Gastroesophageal sphincter (tissue), 3 donors: Measurements from ENCODE around the gene HSD17B14.

Experiments
- CTCF ChIP-seq, 4 experiments: fragments of 200-600 bp in 2 of 4; fragments of 450-650 bp in 2 of 4; sonication (generic) in 1 of 4; IDR thresholded peaks; one replicate each; pipeline ENCODE4 v1.5.1; 2017 to 2019; ENCODE audit warnings: antibody characterized with exemption in 4 of 4, mild to moderate bottlenecking in 2 of 4, moderate library complexity in 2 of 4
- EP300 ChIP-seq: sonication (generic); formaldehyde crosslinking; IDR thresholded peaks from one replicate; pipeline ENCODE4 v1.6.1; 2017; ENCODE audit warnings: antibody characterized with exemption, mild to moderate bottlenecking
- POLR2A ChIP-seq, 2 donors: fragments of 450-650 bp; IDR thresholded peaks; one replicate each; pipeline ENCODE4 v1.6.1; 2017; ENCODE audit warnings: antibody characterized with exemption in 2 of 2, mild to moderate bottlenecking in 2 of 2, moderate library complexity in 1 of 2
- POLR2AphosphoS5 ChIP-seq: sonication (generic); formaldehyde crosslinking; IDR thresholded peaks from one replicate; pipeline ENCODE4 v1.6.1; 2017; ENCODE audit warnings: antibody characterized with exemption

DNA sequence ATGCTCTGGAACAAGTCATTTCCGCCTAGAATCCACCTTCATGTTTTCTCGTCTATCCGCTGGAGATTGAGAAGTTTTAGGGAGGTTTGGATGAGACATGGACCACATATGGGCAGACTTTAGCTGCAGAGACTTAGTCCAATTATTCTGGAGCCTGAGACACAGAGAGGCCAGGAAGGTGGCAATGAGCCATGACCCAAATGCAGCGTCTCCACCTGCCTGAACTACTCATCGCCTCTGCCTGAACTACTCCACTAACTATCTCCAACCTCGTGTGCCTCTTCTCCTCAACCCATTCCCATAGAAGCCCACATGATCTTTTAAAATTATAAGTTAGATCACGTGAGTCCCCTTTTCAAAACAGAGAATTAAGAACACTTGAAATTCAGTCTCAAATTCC lies 26.5 kb upstream of the HSD17B14 start:
- TF ChIP-seq CTCF (IDR thresholded peaks at IDR 0.05) (no peak), POLR2A (IDR thresholded peaks at IDR 0.05) (no peak), POLR2AphosphoS5 (no peak), EP300 (no peak)
